AG04450 (cell line): ENCODE results near the gene CENPO. TPM values are rescaled to one million over a fixed set of nuclear protein-coding genes. Genes with fewer than 3 reads are reported as not detected.

Experiments used
- CTCF ChIA-PET: fragments of 300-600, 350-600 bp; formaldehyde crosslinking; extraction: SDS; loops from one replicate; lab custom pipeline; 2022; ENCODE audit warnings: antibody characterized with exemption, inconsistent platforms; lab: Charles Lee
- POLR2A ChIA-PET: fragments of 350-600 bp; formaldehyde crosslinking; extraction: SDS; loops from one replicate; lab custom pipeline; 2021; ENCODE audit warnings: antibody characterized with exemption, inconsistent platforms; lab: Yijun Ruan, JAX
- DNase-seq: peaks from one replicate; pipeline ENCODE4 v3.0.0-alpha.2; 2011; ENCODE audit warnings: low read depth, low spot score
- H3K27ac ChIP-seq: one replicate; pipeline ENCODE4 v1.5.1; 2012; ENCODE audit warnings: low read depth, low read length, control low read depth
- H3K27me3 ChIP-seq: one replicate; pipeline ENCODE4 v1.6.0; 2012; ENCODE audit warnings: low read length; ENCODE audit not compliant: control insufficient read depth, insufficient read depth
- H3K4me3 ChIP-seq: 2 replicates; pipeline ENCODE4 v1.5.1; 2011; ENCODE audit warnings: mild to moderate bottlenecking, low read depth, low read length, control low read depth
- H3K9me3 ChIP-seq: 2 replicates; pipeline ENCODE4 v1.5.1; 2012; ENCODE audit warnings: low read length; ENCODE audit not compliant: control insufficient read depth, insufficient read depth
- CTCF ChIP-seq: IDR thresholded peaks from 2 replicates; pipeline ENCODE4 v1.5.1; 2011; ENCODE audit warnings: low read depth, low read length, control low read depth, inconsistent platforms
- polyA plus RNA-seq: library from polyadenylated mRNA; depleted of rRNA; stranded (reverse); fragments of >200 nt; gene quantifications from 2 replicates; pipeline ENCODE4 v1.2.3, GENCODE V29; 2011

The CENPO gene
- polyA plus RNA-seq, 1 experiment: 15.7 TPM

GRCh38 chr2:24762518-24762917 is 30.7 kb upstream of the CENPO start:
- Histone ChIP-seq H3K4me3 (no peak overlapping the region), H3K9me3 (no peaks in the 10 kb centered on the region), H3K27me3 (no peaks in the 10 kb centered on the region), H3K27ac (no peak overlapping the region)
- POLR2A ChIA-PET: interaction anchor here (0.5 to 1.2 kb wide), 3 partner anchors 24 to 180 kb away, joined by 3 to 4 read pairs (median 4); partner anchors contain the start of genes CENPO and PTRHD1
- TF ChIP-seq CTCF: no peak
- DNase-seq: no peak
- CTCF ChIA-PET: interaction anchor here (0.5 to 1.5 kb wide), 3 partner anchors 12 to 353 kb away, joined by 3 to 8 read pairs (median 3); no protein-coding TSS in a partner anchor

DNA sequence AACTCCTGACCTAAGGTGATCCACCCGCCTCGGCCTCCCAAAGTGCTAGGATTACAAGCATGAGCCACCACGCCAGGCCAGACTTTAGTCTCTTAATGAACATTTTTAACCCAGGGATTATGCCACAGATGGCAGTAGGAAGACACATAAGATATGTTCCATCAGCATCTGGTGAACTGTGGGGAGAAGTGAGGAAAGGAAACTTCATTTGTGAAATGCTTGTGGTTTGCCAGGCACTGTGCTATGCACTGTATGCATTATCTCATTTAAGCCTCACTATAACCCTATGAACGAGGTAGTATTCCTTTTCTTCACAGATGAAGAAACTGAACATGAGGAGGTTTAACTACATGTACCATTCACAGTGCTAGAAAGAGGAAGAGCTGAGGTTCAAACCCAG is 29.4 kb upstream of the CENPO start:
- CTCF ChIA-PET: no interaction called here
- no peaks in the 10 kb centered on the region for H3K9me3 ChIP-seq
- POLR2A ChIA-PET: no interaction called here
- no peak for TF ChIP-seq CTCF
- H3K27me3 ChIP-seq: no peaks in the 10 kb centered on the region
- H3K4me3 ChIP-seq: no peak overlapping the region
- no peak for DNase-seq
- no peak overlapping the region for H3K27ac ChIP-seq

GRCh38 chr2:24766609-24767008 is 26.6 kb upstream of the CENPO start:
- Histone ChIP-seq H3K4me3 (no peak overlapping the region), H3K9me3 (no peaks in the 10 kb centered on the region), H3K27ac (no peak overlapping the region), H3K27me3 (no peaks in the 10 kb centered on the region)
- DNase-seq: no peak
- POLR2A ChIA-PET: no interaction called here
- CTCF ChIA-PET: interaction anchor here (2.0 kb wide), 1 partner anchor 24 kb away, joined by 6 read pairs; no protein-coding TSS in a partner anchor
- no peak for TF ChIP-seq CTCF

DNA sequence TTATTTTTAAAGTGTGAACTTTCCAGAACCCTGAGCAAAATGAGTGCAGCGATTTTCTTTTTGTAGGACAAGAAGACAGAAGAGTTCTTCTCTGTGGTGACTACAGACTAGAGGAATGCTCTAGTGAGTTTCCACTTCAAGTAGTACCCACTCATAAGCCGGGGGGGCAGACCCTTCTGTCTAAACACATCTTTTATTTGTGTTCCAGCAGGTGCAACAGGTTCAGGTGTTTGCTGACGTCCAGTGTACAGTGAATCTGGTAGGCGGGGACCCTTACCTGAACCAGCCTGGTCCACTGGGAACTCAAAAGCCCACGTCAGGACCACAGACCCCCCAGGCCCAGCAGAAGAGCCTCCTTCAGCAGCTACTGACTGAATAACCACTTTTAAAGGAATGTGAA is 25.2 kb upstream of the CENPO start:
- Histone ChIP-seq H3K27ac (no peak overlapping the region), H3K4me3 (no peak overlapping the region), H3K9me3 (no peaks in the 10 kb centered on the region), H3K27me3 (no peaks in the 10 kb centered on the region)
- ChIA-PET CTCF (interaction anchor here (2.0 kb wide), 1 partner anchor 22 kb away, joined by 6 read pairs; no protein-coding TSS in a partner anchor), POLR2A (no interaction called here)
- DNase-seq: no peak
- TF ChIP-seq CTCF: no peak

GRCh38 chr2:24768601-24769000 is 24.6 kb upstream of the CENPO start:
- H3K9me3 ChIP-seq: no peaks in the 10 kb centered on the region
- DNase-seq: no peak
- H3K27ac ChIP-seq: no peak overlapping the region
- ChIA-PET CTCF (interaction anchor here (2.0 kb wide), 1 partner anchor 22 kb away, joined by 6 read pairs; no protein-coding TSS in a partner anchor), POLR2A (interaction anchor here (0.7 kb wide), 1 partner anchor 566 kb away, joined by 10 read pairs; no protein-coding TSS in a partner anchor)
- no peaks in the 10 kb centered on the region for H3K27me3 ChIP-seq
- H3K4me3 ChIP-seq: no peak overlapping the region
- TF ChIP-seq CTCF: no peak
